ENCODE measurements around the gene SYNDIG1L.
"Not testable (repeated sequence)": the region's sequence is repeated elsewhere in the genome, so short reads cannot be mapped to it uniquely, and the experiment has no call there.

Gene SYNDIG1L

DNA sequence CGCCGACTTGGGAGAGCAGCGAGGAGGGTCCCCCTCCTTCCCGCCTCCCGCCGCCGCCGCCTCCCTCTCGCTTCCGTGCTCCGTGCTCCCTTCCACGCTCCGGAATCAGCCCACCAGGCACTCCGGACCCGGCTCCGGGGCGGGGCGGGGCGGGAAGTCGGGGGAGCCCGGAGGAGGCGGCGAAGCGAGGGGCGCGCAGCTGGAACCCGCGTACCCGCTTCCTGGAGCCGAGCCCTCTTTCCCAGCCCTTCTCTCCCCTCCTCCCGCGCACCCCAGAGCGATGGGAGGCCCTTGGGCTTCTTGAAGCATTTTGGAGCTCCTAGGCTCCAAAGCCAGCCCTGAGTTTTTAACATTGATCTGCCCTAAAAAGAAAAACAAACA, at the start of gene SYNDIG1L:
TSS of gene SYNDIG1L (minus strand) at position 9 of the 381 bp plus-strand sequence. CDS start 16,466 bp downstream, outside the sequence.
- DNase-seq, result no peak

DNA sequence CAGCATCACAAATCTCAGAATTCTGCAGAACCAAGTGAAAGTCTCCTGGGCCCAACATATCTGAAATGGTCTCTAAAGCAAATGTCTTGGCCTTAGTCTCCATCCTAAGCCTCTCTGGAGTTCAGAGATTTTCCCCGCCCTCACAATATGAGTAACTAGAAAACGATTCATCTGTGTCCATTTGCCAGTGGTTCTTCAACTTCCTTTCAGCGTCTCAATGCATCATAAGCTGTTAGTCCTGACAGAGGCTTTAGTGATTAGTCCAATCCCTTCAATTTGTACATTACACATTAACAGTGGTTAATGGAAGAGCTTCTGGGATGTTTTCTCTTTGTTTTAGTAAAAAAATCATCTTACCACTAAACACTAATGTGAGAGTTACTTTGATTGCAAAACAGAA, 49.7 kb upstream of the SYNDIG1L start:
- DNase-seq, result no peak

DNA sequence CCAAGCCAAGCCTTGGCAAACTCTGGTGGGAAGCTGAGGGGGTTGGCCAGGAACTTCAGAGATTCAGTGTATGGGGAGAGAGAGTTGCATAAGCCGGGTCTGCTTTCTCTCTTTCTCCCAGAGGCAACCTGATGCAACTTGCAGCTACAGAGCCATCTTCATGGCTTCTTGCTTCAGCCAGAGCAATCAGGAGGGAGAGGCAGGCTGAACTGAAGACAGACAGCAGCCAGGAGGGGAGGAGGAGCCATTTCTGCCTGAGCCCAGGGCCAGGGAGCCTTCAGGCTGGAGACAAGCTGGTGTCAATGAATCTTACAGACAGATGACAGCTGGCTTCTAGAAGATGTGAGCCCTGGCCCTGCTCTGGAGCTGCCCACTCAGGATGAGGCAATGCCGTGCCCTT, 48.4 kb upstream of the SYNDIG1L start:
- DNase-seq, result no peak

DNA sequence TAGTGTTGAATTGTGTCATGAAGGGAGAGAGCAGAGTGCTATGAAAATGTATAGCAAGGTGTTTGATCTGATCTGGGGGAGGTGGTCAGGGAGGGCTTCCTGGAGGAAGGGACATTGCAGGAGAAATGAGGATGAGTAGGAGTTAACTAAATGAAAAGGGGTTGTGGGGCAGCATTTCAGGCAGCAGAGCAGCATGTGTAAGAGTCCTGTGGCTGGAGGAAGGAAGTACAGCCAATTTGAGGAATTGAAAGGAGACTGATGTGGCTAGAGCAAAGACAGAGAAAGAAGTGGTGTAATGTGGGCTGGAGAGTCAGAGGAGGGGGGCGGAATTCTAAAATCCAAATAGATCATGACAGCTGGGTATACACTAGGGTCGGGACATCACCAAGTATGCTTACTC, 46.6 kb upstream of the SYNDIG1L start:
- no peak for DNase-seq

DNA sequence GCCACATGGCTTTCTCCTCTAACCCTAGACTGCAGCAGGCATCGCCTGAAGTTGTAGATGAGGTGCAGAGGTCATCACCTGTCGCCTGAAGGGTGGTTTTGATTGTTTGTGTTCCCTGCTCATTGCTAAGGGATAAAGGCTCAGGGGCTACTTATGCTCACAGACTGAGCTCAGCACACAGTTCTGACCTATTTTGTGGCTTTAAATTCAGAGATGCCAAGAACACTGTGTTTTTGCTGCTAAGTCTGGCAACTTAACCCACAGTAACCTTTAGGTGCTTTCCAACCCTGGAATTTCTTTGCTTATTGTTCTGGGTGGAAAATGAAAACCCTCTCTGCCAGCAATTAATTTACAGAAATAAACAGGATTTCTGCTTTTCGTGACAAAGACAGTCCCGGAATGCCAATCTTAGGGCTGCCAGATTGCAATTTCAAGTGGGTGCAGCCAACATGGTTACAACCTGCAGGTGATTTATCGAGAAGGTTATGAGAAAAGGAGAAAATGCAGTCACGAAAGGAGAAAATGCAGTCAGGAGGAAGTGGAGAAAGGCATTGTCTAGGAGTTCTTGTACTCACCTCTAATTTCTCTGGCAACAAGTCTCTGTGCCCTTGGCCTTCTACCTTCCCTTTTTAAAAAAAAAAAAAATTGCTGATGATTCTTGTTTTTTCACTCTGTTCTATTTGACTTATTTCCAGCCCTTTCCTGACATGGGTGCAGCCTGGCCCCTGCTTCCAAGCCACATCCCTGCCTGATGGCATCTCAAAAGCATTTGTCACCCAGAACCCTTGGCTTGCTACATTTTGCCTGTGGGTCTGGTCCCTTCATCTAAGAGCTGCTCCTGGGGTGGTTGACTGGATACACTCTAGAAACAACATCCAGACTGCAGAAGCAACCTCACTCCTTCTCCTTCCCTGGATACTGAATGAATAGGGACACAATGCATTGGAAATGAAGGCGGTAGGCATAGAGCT, 43.8 kb upstream of the SYNDIG1L start:
- no peak for DNase-seq

DNA sequence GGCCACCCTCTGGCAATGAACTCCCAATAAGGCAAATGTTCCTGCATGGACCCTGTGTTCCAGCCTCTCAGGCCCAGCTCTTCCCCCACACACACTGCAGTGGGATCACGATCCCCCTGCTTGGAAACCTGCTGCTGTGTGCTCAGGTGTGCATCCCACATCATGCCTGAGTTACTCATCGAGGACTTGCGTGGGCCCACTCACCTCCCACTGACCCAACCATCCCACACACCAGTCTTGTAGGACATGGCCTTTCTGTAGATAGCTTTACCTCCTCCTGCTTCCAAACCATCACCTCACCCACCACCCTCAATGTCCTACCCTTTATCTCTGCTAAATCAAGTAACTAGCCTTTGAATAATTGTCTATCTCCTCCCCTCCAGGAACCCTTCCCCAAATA, 42.5 kb upstream of the SYNDIG1L start:
- DNase-seq, result no peak

DNA sequence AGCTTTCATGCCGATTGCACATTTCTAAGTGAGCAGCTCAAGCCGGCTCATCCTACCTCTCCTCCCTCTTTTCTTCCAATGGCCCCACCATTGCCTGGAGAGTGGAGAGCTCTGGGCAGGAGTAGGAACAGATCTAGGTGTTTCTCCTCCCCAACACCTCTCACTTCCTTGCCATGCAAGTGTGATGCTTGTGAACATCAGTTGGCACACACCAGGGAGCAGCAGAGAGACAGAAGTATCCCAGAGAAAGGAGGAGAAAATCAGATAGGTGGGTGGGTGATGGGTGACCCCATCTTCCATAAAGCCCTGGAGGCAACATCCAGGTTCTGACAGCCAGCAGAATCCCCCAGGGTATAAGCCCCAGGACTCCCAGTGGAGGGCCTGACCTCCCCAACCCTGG, 39.3 kb upstream of the SYNDIG1L start:
- no peak for DNase-seq

DNA sequence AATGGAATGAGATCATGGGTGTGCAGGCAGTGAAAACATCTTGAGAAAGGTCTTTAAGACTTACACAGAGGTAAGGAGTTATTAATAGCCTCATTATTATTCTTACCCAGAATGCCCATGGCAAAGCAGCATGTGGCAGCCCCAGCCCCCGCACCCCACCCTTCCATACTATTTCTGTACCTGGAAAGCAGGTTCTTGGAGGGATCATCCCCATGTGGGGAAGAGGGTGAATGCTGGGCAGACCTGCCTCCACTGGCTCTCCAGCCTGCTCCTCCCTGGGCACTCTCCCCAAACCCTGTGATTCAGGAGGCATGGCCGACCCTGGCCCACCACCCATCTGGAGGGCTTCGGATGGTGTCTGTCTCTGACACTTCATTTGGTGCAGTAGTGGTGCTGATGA, 38.8 kb upstream of the SYNDIG1L start:
- no peak for DNase-seq

DNA sequence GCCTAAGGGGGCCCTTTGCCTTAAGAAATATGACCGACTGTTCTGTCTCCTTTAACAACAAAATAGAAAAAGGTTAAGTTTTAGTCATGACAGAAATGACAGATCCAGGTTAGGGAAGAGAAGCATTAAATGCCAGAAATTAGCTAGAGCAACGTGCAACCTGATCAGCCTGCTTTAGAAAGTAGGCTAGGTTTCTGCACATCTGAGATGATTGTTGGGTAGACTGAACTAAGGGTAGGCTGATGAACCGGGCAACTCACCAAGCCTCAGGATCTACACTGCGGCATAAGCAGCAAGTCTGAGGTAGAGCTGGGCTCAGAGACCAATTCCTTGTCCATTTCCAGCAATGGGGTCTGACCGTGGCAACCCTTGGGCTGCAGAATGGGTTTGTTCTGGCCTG, 37.7 kb upstream of the SYNDIG1L start:
- DNase-seq, result no peak

DNA sequence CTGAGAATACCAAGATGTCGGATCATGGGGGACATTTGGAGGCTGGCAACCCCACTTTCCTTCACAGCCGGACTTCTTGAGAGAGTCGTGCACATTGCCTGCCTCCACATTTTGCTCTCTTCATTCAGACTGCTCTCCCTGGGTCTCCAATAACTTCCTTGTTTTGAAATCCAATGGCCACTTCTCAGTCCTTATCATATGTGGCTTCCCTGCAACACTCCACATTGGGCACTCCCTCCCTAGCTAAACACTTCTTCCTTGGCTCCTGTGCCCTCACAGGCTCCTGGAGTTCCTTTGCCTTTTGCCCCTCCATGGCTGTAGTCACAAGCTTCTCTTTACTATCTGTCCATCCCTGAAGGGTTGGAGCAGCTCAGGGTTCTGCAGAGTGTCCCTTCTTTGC, 37.0 kb upstream of the SYNDIG1L start:
- DNase-seq, result no peak

DNA sequence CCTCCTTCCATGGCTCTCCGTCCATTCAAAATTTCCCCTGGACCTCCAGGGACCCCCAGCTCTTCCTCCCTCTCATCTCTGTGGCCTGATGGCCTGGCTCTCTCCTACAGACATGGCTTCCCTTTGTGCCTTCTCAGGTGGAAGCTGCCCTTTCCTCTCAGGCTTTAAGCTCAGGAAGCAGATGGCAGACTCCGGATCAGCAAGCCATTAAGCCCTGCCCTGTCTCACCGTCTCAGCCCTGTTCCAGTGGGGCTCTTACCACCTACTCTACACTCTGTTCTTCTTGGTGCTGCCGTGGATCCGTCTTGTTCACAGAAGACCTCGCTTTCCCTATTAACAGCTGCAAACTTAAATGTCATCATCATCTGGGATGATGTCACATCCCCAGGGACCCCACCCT, 34.0 kb upstream of the SYNDIG1L start:
- no peak for DNase-seq

DNA sequence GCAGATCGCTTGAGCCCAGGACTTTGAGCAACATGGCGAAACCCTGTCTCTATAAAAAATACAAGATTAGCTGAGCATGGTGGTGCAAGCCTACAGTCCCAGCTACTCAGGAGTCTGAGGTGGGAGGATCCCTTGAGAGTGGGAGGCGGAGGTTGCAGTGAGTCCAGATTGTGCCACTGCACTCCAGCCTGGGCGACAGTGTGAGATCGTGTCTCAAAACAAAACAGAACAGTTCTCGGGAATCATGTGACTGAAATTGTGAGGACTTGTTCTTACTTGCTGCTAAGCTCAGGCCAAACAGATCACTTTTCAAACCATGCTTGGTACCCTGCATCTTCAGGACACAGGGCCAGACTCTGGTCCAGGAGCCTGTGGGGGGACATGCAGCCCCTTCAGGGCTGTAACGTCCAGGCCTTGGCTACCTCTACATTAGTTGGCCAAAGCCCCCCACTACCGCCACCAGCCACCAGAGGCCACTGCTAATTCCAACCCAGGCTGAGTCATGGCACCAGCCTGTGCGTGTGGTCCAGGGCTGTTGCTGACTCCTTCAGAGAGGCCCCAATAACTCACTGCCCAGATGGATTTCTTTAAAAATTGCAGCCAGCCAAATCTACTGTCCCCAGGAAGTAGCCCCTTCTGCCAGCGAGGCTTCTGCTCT, 33.4 kb upstream of the SYNDIG1L start:
- DNase-seq, result no peak

DNA sequence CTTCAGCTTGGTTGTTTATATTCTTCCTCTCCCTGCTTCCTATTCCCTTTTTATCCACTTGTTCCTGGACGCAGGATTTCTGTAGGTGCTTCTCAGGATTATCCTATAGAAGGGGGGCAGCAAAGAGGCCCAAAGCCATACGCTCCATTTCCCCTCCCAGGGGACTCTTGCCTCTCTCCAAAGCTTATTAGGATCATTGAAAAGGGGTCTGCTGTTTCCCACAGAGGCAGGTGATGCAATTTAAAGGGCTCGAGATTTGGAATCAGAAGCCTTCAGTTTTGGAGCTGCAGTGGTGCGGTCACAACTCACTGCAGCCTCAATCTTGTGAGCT, 31.5 kb upstream of the SYNDIG1L start:
- no peak for DNase-seq

DNA sequence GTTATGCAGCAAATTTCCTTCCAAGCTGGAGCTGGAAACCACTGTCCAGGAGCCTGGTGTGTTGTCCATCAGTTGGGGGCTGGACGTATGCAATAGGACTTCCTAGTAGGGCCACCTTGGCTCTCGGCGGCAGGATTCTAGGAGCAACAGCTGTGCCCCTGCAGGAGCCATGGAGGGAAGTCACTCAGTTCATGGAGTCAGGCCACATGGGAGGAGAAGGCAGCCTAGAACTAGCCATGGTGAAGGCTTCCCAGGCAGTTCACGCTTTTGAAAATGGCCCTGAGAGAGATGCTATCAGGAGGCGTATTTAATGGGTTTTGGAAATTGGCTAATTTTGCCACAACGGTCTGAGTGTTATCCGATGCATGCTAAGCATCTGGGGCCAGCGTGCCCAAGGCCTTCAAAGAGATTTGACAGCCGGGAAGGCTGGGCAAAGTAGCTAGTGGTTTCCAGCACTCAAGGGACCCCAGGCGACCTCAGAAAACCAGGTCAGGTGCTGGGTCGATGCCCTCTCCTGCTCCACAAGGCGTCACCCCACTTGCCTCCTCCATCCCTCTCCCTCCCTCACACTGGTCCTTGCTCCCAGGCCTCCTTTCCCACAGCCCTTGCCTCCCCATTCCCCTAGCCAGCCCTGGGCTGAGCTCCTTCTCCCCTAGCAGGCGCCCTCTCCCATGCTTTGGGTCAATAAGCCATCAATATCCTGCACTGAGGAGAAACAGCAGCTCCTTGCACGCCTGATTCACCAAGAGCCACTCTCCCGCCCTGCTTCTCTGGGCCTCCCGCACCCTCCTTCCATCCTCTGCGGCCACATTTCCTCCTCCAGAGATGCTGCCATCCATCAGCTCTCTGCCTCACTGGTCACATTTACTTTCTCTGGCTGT, 30.9 kb upstream of the SYNDIG1L start:
- no peak for DNase-seq

DNA sequence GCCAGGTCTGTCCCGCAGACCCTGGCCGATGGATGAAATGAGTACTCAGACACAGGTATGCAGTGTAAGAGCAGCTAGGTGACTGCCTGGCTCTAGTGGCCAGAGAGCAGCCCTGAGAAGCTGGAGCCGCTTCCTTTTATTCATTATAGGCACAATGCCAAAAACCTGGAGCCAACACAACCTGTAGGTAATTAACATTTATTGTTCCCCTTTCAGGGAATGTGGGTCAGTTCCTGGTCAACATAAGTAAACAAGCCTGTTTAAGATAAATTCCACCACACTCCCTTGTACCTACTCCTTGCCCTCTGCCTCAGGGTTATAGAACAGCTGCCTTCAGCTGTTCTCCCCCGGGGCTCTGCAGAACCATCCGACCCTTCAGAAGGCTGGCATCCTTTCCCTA, 28.4 kb upstream of the SYNDIG1L start:
- DNase-seq, result not testable (repeated sequence)

DNA sequence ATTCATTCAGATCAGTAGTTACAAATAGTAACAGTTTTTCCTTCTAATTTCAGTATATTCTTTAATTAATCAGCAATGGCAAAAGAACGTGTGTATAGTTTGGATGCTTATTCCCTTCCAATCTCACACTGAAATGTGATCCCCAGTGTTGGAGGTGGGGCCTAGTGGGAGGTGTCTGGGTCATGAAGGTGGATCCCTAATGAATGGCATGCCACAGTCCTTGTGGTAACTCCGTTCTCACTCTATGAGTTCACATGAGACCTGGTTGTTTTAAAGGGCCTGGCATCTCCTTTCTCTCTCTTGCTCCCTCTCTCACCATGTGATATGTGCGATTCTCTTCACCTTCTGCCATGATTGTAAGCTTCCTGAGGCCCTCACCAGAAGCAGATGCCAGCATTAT, 18.9 kb upstream of the SYNDIG1L start:
- DNase-seq, result no peak

DNA sequence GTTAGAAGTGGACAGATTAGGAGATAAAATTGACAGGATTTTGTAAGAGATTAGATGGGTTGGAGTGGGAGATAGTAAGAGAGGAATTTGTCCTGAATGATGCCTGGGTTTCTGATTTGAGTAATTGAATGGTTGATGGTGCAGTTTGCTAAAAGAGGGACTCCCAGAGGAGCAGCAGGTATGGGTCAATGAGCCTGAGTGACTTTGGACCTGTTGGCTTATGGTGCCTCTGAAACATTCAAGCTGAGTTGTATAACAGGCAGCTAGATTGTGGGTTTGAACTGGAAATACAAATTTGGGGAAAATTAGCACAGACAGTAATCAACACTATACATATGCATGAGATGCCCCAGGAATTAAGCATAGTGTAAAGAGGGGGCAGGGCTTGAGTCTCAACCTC, 16.7 kb upstream of the SYNDIG1L start:
- no peak for DNase-seq

DNA sequence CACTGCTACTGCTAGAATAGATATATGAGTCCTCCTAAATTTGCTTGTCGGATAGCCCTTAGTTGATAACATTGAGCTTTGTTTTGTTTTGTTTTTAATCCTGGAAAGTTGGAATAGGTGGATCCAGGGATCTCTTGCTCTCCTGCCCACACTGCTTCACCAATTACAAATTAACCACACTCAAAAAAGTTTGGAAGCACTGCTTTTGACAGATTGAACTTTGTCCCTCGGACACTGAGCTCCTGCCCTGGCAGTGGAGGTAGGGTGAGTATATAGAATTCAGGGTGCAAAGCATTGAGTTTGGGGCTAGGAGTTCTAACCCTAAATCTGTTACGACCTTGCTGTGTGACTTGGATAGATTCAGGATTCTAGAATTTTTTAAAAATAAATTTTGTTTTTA, 15.1 kb upstream of the SYNDIG1L start:
- DNase-seq, result no peak

DNA sequence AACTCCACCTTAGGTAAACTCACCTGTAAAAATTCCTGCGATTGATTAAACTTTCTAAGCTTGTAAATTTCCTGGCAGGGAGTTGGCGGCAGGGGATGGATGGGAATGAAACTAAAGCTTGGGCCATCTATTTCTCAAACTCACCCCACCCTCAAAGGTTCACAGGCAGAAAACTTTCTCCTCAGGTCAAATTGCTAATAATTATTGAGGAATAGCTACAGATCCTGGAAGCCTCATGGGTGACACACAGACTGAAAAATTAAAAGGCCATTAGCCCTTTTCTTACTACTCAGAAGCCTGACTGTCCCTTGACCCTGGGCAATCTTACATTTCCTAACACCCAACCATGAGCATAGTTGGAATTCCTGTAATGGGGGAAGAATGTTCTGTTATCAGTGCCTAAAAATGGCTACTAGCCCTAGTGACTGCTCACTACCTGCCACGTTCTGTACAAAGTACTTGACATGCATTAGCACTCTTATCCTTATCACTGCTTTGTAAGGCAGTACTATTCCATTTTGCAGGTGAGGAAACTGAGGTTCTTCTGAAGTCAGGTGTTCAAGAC, 12.4 kb upstream of the SYNDIG1L start:
- DNase-seq, result no peak

DNA sequence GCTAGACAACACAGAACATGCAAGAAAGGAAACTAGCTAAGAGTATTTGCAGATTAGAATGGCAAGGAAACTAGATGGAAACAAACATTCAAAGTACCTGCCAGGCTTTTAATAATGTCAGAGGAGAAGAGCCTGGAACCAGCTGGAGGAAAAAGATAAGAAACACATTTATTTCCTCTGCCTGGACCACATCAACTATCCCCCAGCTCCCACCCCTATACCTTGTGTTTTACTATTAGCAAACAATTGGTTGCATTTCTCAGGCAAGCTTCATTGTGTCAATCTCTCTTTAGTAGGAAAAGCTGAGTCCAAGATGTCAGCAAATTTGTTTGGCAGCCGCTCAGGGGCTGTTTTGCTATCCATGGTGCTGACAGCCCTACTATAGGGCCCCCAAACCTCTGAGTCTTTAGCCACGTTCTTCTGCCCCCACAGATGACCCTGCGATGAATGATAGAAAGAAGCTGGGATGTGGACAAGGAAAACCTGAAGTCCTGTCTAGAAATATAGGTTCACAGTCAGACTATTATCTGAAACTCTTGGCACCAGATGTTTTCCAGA, 11.6 kb upstream of the SYNDIG1L start:
- no peak for DNase-seq

DNA sequence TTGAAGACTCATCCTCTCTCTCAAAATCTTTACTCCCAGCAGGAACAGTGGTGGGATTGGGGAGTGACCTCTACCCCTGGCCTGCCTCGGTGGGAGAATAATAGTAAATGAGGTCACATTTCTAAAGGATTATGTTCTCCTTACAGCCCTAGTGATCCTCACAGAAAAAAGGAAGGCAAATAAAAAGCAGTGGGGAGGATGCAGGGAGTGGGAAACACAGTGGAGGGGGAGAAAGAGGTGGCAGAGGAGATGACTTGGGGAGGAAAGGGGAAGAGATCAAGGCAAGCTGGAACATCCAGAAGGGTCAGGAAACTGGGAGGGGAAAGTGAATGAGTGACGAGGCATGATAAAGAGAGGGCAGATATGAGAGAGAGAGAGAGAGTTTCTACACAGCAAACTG, 8.3 kb upstream of the SYNDIG1L start:
- DNase-seq, result no peak

DNA sequence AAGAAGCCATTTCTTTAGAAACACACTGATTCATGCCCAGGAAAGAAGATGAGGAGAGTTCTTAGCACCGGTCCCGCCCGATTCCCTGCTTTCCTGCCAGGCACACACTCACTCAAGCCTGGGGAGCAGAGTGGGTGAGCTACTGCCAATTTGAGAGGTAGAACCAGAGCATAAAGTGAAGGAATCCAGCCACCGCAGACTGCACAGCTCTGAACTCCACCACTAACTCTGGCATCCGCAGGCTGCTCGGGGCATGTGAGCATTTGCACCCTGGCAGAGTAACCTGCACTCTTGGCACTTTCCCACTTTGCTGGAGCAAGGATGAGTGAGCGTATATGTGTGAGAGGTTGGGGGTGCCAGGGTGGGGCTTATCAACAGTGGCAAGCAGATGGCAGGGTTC, 4.0 kb upstream of the SYNDIG1L start:
- DNase-seq, result no peak

DNA sequence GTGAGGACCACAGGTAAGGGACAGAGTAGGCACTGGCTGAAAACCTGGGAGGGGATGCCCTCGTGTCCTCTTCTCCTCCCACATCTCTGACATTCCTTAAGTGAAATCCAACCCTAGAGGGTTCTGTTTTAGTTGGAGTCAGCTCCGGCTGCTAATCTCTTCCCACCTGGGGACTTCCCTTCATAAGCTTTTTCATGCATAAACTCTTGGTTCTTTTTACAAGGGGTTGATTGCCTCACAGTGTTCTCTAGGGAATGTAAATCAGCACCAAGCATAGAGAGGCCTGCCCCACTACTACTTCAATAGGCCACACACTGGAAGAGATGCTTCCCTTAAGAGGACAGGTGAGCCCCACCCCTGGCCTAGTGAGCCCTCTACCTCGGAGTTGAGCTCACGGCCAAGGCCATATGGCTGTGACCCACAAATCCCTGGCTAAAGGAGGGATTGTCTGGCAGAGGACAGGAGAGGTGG, 3.2 kb upstream of the SYNDIG1L start:
- no peak for DNase-seq

All from NCI-H1436 (cell line).